Prostate gland (tissue), 2 donors: Measurements from ENCODE around the gene CRIP1.

ENCODE experiments used
- POLR2A ChIP-seq: fragments of 450-650 bp; IDR thresholded peaks from one replicate; pipeline ENCODE4 v1.6.1; 2016; ENCODE audit warnings: antibody characterized with exemption, mild to moderate bottlenecking
- TF ChIP-seq, protein P1 (sequence below), 4 experiments: fragments of 200-600 bp in 2 of 4; fragments of 450-650 bp in 2 of 4; sonication (generic) in 2 of 4; IDR thresholded peaks; 1 replicate in 3 of 4; 2 replicates in 1 of 4; pipeline ENCODE4 v1.5.1; 2016 to 2019; ENCODE audit warnings: antibody characterized with exemption in 4 of 4, mild to moderate bottlenecking in 2 of 4, moderate library complexity in 2 of 4

GRCh38 chr14:105468621-105469241, 18.0 kb upstream of the CRIP1 start:
- peak; percentile 29 for TF ChIP-seq POLR2A
- TF ChIP-seq, protein P1, sequence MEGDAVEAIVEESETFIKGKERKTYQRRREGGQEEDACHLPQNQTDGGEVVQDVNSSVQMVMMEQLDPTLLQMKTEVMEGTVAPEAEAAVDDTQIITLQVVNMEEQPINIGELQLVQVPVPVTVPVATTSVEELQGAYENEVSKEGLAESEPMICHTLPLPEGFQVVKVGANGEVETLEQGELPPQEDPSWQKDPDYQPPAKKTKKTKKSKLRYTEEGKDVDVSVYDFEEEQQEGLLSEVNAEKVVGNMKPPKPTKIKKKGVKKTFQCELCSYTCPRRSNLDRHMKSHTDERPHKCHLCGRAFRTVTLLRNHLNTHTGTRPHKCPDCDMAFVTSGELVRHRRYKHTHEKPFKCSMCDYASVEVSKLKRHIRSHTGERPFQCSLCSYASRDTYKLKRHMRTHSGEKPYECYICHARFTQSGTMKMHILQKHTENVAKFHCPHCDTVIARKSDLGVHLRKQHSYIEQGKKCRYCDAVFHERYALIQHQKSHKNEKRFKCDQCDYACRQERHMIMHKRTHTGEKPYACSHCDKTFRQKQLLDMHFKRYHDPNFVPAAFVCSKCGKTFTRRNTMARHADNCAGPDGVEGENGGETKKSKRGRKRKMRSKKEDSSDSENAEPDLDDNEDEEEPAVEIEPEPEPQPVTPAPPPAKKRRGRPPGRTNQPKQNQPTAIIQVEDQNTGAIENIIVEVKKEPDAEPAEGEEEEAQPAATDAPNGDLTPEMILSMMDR (IDR thresholded peaks at IDR 0.05), result no peak
